GM18858 (cell line): Measurements from ENCODE around the gene CLTA.
A peak's percentile ranks its signal among the peaks of the same experiment; 100 is the strongest.

Experiments
- ATAC-seq: cut with Tn5 transposase; IDR thresholded peaks from one replicate; pipeline ENCODE4 v1.9.1; 2021; ENCODE audit not compliant: unreplicated experiment

The CLTA gene

GRCh38 chr9:36187414-36187813 is 3.3 kb upstream of the CLTA start:
- no peak for ATAC-seq

- no peak for ATAC-seq
Observed at GRCh38 chr9:36188212-36188611, 2.5 kb upstream of the CLTA start.

- no peak for ATAC-seq
Observed at GRCh38 chr9:36189976-36190375, 745 bp upstream of the CLTA start.

- peak; percentile 1 for ATAC-seq
Observed at GRCh38 chr9:36191290-36191645, 547 bp downstream of the CLTA start.

GRCh38 chr9:36191686-36192085 is 965 bp downstream of the CLTA start:
- ATAC-seq, result no peak

GRCh38 chr9:36192196-36192595 is 1.5 kb downstream of the CLTA start:
- no peak for ATAC-seq

- no peak for ATAC-seq
Observed at GRCh38 chr9:36193023-36193422, 2.3 kb downstream of the CLTA start.

GRCh38 chr9:36194326-36195000 is 3.7 kb downstream of the CLTA start:
- ATAC-seq, result no peak

GRCh38 chr9:36204906-36205547 is 14.3 kb downstream of the CLTA start:
- no peak for ATAC-seq

GRCh38 chr9:36207016-36207415 is 16.3 kb downstream of the CLTA start:
- ATAC-seq, result no peak

GRCh38 chr9:36207546-36208012 is 16.9 kb downstream of the CLTA start:
- ATAC-seq, result no peak

GRCh38 chr9:36208521-36209253 is 18.0 kb downstream of the CLTA start:
- ATAC-seq, result no peak

GRCh38 chr9:36210722-36211121 is 20.0 kb downstream of the CLTA start:
- ATAC-seq, result no peak

GRCh38 chr9:36211510-36211909 is 20.8 kb downstream of the CLTA start:
- ATAC-seq, result no peak

- ATAC-seq, result no peak
Observed at GRCh38 chr9:36213387-36213786, 22.7 kb downstream of the CLTA start.

- no peak for ATAC-seq
Observed at GRCh38 chr9:36213989-36214388, 23.3 kb downstream of the CLTA start.

- ATAC-seq, result no peak
Observed at GRCh38 chr9:36214571-36214970, 23.9 kb downstream of the CLTA start.

GRCh38 chr9:36217256-36217968 is 26.7 kb downstream of the CLTA start:
- ATAC-seq, result no peak

- ATAC-seq, result no peak
Observed at GRCh38 chr9:36218011-36218410, 27.3 kb downstream of the CLTA start.

GRCh38 chr9:36218411-36218901 is 27.7 kb downstream of the CLTA start:
- no peak for ATAC-seq

GRCh38 chr9:36221667-36222066 is 30.9 kb downstream of the CLTA start:
- ATAC-seq, result no peak
